H1 (cell line): ENCODE measurements around the gene SORCS3. TPM values are rescaled to one million over a fixed set of nuclear protein-coding genes. Genes with fewer than 3 reads are reported as not detected.

ENCODE experiments used
- CTCF ChIA-PET: fragments of 300-600 bp; sonication (Branson Sonifier 250); formaldehyde crosslinking; loops from one replicate; lab custom pipeline; 2021; ENCODE audit not compliant: partially characterized antibody; lab: Charles Lee
- POLR2A ChIA-PET: fragments of 300-600 bp; sonication (Branson Sonifier 250); formaldehyde crosslinking; loops from one replicate; lab custom pipeline; 2021; ENCODE audit warnings: inconsistent platforms; ENCODE audit not compliant: partially characterized antibody; lab: Charles Lee
- DNase-seq, 2 experiments: peaks; one replicate each; pipeline versions ENCODE4 v3.0.0 to v3.0.0-alpha.2; 2010 to 2022; ENCODE audit warnings: low spot score in 2 of 2, low read depth in 1 of 2, mixed read lengths in 1 of 2
- FAIRE-seq: peaks from 2 replicates; lab custom pipeline; 2011; peaks lifted over from hg19 to GRCh38; lab: Jason Lieb, UNC
- H2AFZ ChIP-seq: 2 replicates; pipeline ENCODE4 v1.8.1; 2012; ENCODE audit warnings: low read length, inconsistent platforms
- H2AK5ac ChIP-seq: 2 replicates; pipeline ENCODE4 v1.6.1; 2013; ENCODE audit warnings: low read depth, low read length
- H2BK120ac ChIP-seq: replicated peaks from 2 replicates; pipeline ENCODE3; 2013; ENCODE audit warnings: low read depth, low read length, inconsistent platforms
- H2BK12ac ChIP-seq: 2 replicates; pipeline ENCODE4 v1.6.1; 2013; ENCODE audit warnings: low read depth, low read length
- H2BK15ac ChIP-seq: 2 replicates; pipeline ENCODE4 v1.6.1; 2013; ENCODE audit warnings: low read length
- H2BK20ac ChIP-seq: 2 replicates; pipeline ENCODE4 v1.6.1; 2013; ENCODE audit warnings: low read length
- H2BK5ac ChIP-seq: 2 replicates; pipeline ENCODE4 v1.6.1; 2013; ENCODE audit warnings: low read depth, low read length
- H3K14ac ChIP-seq: 2 replicates; pipeline ENCODE4 v1.6.1; 2013; ENCODE audit warnings: inconsistent platforms; ENCODE audit not compliant: insufficient read length
- H3K18ac ChIP-seq: 2 replicates; pipeline ENCODE4 v1.6.1; 2013; ENCODE audit warnings: low read length; ENCODE audit errors: extremely low read depth
- H3K23ac ChIP-seq: 2 replicates; pipeline ENCODE4 v1.6.1; 2013; ENCODE audit warnings: inconsistent platforms; ENCODE audit not compliant: insufficient read length
- H3K23me2 ChIP-seq: 2 replicates; pipeline ENCODE4 v1.6.1; 2013; ENCODE audit warnings: low read depth, low read length
- H3K27ac ChIP-seq: 2 replicates; pipeline ENCODE4 v1.6.1; 2011; ENCODE audit warnings: low read depth, low read length, inconsistent platforms
- H3K27me3 ChIP-seq, 4 experiments: replicated peaks in 1 of 4; 1 replicate in 1 of 4; 2 replicates in 3 of 4; pipeline versions ENCODE4 v1.6.1 to v1.8.1; 2011 to 2013; ENCODE audit warnings: low read length in 3 of 4, mild to moderate bottlenecking in 3 of 4, inconsistent platforms in 2 of 4, mixed read lengths in 2 of 4, moderate library complexity in 1 of 4; ENCODE audit not compliant: control insufficient read depth in 3 of 4, insufficient read depth in 3 of 4; ENCODE audit errors: extremely low read depth in 1 of 4
- H3K36me3 ChIP-seq, 4 experiments: 2 replicates each; pipeline versions ENCODE4 v1.6.1 to v1.8.1; 2011 to 2013; ENCODE audit warnings: mild to moderate bottlenecking in 4 of 4, low read length in 3 of 4, moderate library complexity in 2 of 4, control low read depth in 1 of 4, inconsistent platforms in 1 of 4; ENCODE audit not compliant: insufficient read depth in 4 of 4, control insufficient read depth in 2 of 4
- H3K4ac ChIP-seq: replicated peaks from 2 replicates; pipeline ENCODE3; 2013; ENCODE audit warnings: low read length, low read depth, mixed read lengths, inconsistent platforms; ENCODE audit not compliant: insufficient read length
- H3K4me1 ChIP-seq, 4 experiments: replicated peaks in 1 of 4; 1 replicate in 1 of 4; 2 replicates in 3 of 4; pipeline versions ENCODE4 v1.6.1 to v1.8.1; 2011 to 2013; ENCODE audit warnings: low read length in 3 of 4, inconsistent platforms in 2 of 4, mixed read lengths in 1 of 4; ENCODE audit not compliant: insufficient read depth in 4 of 4, control insufficient read depth in 3 of 4
- H3K4me2 ChIP-seq, 2 experiments: 2 replicates each; pipeline versions ENCODE4 v1.6.1 to v1.8.1; 2011 to 2013; ENCODE audit warnings: low read depth in 2 of 2, low read length in 2 of 2, control low read depth in 1 of 2, inconsistent platforms in 1 of 2, mild to moderate bottlenecking in 1 of 2; ENCODE audit not compliant: insufficient read depth in 1 of 2
- H3K4me3 ChIP-seq, 4 experiments: fragments of 200-600, 300-600 bp in 1 of 4; sonication (generic), shearing (Covaris generic), sonication (Bioruptor Twin) in 1 of 4; 2 replicates each; pipeline versions ENCODE4 v1.5.1 to v1.8.1; 2011 to 2016; ENCODE audit warnings: low read length in 4 of 4, low read depth in 3 of 4, control low read depth in 2 of 4, inconsistent platforms in 2 of 4, mild to moderate bottlenecking in 2 of 4, mixed read lengths in 1 of 4, moderate library complexity in 1 of 4; ENCODE audit not compliant: insufficient read depth in 2 of 4; ENCODE audit errors: extremely low read depth in 1 of 4
- H3K56ac ChIP-seq: replicated peaks from 2 replicates; pipeline ENCODE3; 2013; ENCODE audit warnings: low read depth, mild to moderate bottlenecking, mixed read lengths, low read length, inconsistent platforms; ENCODE audit not compliant: insufficient read length
- H3K79me1 ChIP-seq: 2 replicates; pipeline ENCODE4 v1.6.1; 2013; ENCODE audit warnings: low read depth, low read length, control low read depth
- H3K79me2 ChIP-seq, 2 experiments: 2 replicates each; pipeline versions ENCODE4 v1.6.1 to v1.8.1; 2012 to 2013; ENCODE audit warnings: low read length in 2 of 2, mild to moderate bottlenecking in 2 of 2, inconsistent platforms in 1 of 2; ENCODE audit not compliant: insufficient read depth in 2 of 2, control insufficient read depth in 1 of 2
- H3K9ac ChIP-seq, 4 experiments: replicated peaks in 1 of 4; 1 replicate in 1 of 4; 2 replicates in 3 of 4; pipeline versions ENCODE4 v1.6.1 to v1.8.1; 2011 to 2013; ENCODE audit warnings: low read depth in 3 of 4, low read length in 3 of 4, control low read depth in 2 of 4, mild to moderate bottlenecking in 2 of 4, moderate library complexity in 2 of 4, inconsistent platforms in 1 of 4; ENCODE audit errors: extremely low read depth in 1 of 4
- H3K9me3 ChIP-seq, 2 experiments: 2 replicates each; pipeline versions ENCODE4 v1.6.1 to v1.8.1; 2012 to 2013; ENCODE audit warnings: mild to moderate bottlenecking in 2 of 2, moderate library complexity in 2 of 2, control low read depth in 1 of 2, inconsistent platforms in 1 of 2, low read depth in 1 of 2, low read length in 1 of 2, mixed read lengths in 1 of 2; ENCODE audit not compliant: insufficient read depth in 2 of 2
- H4K20me1 ChIP-seq, 2 experiments: replicated peaks in 1 of 2; 2 replicates each; pipeline versions ENCODE3 to v1.8.1; 2011 to 2013; ENCODE audit warnings: inconsistent platforms in 2 of 2, low read length in 2 of 2, mild to moderate bottlenecking in 1 of 2; ENCODE audit not compliant: insufficient read depth in 2 of 2, control insufficient read depth in 1 of 2
- H4K5ac ChIP-seq: 2 replicates; pipeline ENCODE4 v1.6.1; 2013; ENCODE audit warnings: low read length, low read depth, mixed read lengths, inconsistent platforms; ENCODE audit not compliant: insufficient read length
- H4K8ac ChIP-seq: 2 replicates; pipeline ENCODE4 v1.8.0; 2013; ENCODE audit warnings: mild to moderate bottlenecking, moderate library complexity, low read length, inconsistent platforms; ENCODE audit not compliant: insufficient read depth; ENCODE audit errors: extremely low read depth
- H4K91ac ChIP-seq: replicated peaks from 2 replicates; pipeline ENCODE3; 2013; ENCODE audit warnings: low read length, mixed read lengths, inconsistent platforms; ENCODE audit not compliant: insufficient read length
- BACH1 ChIP-seq: IDR thresholded peaks from 2 replicates; pipeline ENCODE4 v1.6.1; 2012; ENCODE audit warnings: low read length, improper control_type of control experiment
- BRCA1 ChIP-seq: IDR thresholded peaks from 2 replicates; pipeline ENCODE4 v1.6.1; 2012; ENCODE audit warnings: low read depth, low read length, improper control_type of control experiment
- CTCF ChIP-seq, 3 experiments: IDR thresholded peaks; 1 replicate in 2 of 3; 2 replicates in 1 of 3; pipeline versions ENCODE4 v1.5.1 to v1.6.1; 2011; ENCODE audit warnings: low read length in 3 of 3, mild to moderate bottlenecking in 3 of 3, inconsistent platforms in 2 of 3, low read depth in 1 of 3, moderate library complexity in 1 of 3; ENCODE audit not compliant: insufficient read depth in 1 of 3; ENCODE audit errors: control extremely low read depth in 1 of 3
- POLR2AphosphoS5 ChIP-seq: IDR thresholded peaks from 2 replicates; pipeline ENCODE4 v1.6.1; 2011; ENCODE audit warnings: low read depth, low read length
- RAD21 ChIP-seq, 2 experiments: IDR thresholded peaks in 1 of 2; conservative IDR thresholded peaks in 1 of 2; 2 replicates each; pipeline ENCODE4 v1.6.1; 2011; ENCODE audit warnings: low read depth in 2 of 2, low read length in 2 of 2, improper control_type of control experiment in 1 of 2, inconsistent platforms in 1 of 2, mild to moderate bottlenecking in 1 of 2, moderate library complexity in 1 of 2
- TAF7 ChIP-seq: optimal IDR thresholded peaks from 2 replicates; pipeline ENCODE3; 2011; ENCODE audit warnings: low read depth, mild to moderate bottlenecking, inconsistent platforms, low read length, moderate library complexity, borderline replicate concordance
- WGBS, 2 experiments: shearing (Covaris generic) in 1 of 2; methylation state at CpG; one replicate each; pipeline versions ENCODE4 v1.1.6 to v1.1.7; 2013 to 2015; ENCODE audit warnings: low lambda C conversion rate in 2 of 2, mixed read lengths in 2 of 2, inconsistent platforms in 1 of 2, low coverage in 1 of 2, missing lambda C conversion rate in 1 of 2; ENCODE audit not compliant: insufficient replicate concordance in 2 of 2, insufficient coverage in 1 of 2, insufficient read length in 1 of 2; ENCODE audit errors: extremely low coverage in 1 of 2, missing lambda C conversion rate in 1 of 2; 5-methylcytosine and 5-hydroxymethylcytosine counted together
- polyA plus RNA-seq, 7 experiments: library from polyadenylated mRNA; depleted of rRNA in 3 of 7; stranded (reverse) in 5 of 7; unstranded in 2 of 7; fragments of >200 nt in 5 of 7; fragments of 200-250 nt in 2 of 7; gene quantifications; 1 replicate in 5 of 7; 2 replicates in 1 of 7; 4 replicates in 1 of 7; pipeline versions ENCODE4 v1.2.1 to v1.2.3, GENCODE V29; 2011 to 2013; ENCODE audit warnings: missing spikeins in 2 of 7, mixed read lengths in 2 of 7
- total RNA-seq: library from RNA; stranded (reverse); fragmentation: NEBNext Ultra II Directional; extraction: Animal tissue kit (Norgen Biotek cat#: 25700); gene quantifications from 2 replicates; pipeline ENCODE4 v1.2.1, GENCODE V29; 2021

SORCS3 gene
- total and polyA plus RNA-seq, 2 of the 8 experiments (the other 6 are each of a cell fraction or from before 2014, with no cell fraction given) = 0.26 to 0.88 TPM

DNA sequence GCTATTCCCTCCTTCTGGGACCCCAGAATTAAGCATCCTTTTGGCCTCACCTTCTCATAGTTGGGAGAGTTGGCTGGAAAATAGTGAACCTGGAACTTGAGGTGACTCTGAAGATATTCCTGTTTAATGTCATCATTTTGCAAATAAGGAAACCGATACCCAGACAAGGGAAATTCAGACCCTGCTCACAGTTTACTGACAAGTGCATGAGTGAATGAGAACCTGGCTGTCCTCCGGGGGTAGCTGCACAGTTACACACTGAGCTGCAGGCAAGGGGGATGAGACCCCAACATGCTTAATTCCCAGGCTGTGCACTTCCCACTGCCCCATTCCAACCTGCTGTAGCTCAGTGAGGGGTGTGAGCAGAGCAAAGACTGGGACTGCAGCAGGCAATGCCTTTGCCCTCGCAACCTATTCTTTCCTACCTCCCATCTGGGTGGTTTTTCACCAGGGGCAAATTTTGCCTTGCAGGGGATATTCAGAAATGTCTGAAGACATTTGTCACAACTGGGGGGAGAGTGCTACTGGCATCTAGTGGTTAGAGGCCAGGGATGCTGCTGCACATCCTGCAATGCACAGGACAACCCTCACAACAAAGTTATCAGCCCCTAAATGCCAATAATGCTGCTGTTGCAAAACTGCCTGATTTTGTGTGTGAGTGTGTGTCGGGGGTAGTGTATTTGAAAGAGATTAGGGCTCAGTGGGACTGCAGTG lies 136.2 kb downstream of the SORCS3 start:
- 90% methylated on average over 4 of the region's 4 CpGs; no CpG with 5 or more reads in 1 of the 2 experiments for WGBS, 2 experiments
- H4K8ac ChIP-seq = no peak overlapping the region

More for the DNA sequence above, 136.2 kb downstream of the SORCS3 start:
- TF ChIP-seq BRCA1 (no peak), POLR2AphosphoS5 (no peak), RAD21 (IDR thresholded peaks at IDR 0.05 in 1 of 2, conservative IDR thresholded peaks at IDR 0.05 in 1 of 2; ENCODE audit: low read depth in 2 of 2, low read length in 2 of 2) (peak; percentile 71 to 75), CTCF (IDR thresholded peaks at IDR 0.05; ENCODE audit: control extremely low read depth in 1 of 3, insufficient read depth in 1 of 3, low read depth in 1 of 3, low read length in 3 of 3) (peak; percentile 53 to 65 (median 56)), BACH1 (no peak), TAF7 (no peak)
- TF ChIP-seq, all 59 proteins: peak for 2
- Histone ChIP-seq H3K4me3 (no peak overlapping the region), H3K4ac (no peak overlapping the region), H2BK20ac (no peak overlapping the region), H2AFZ (no peak overlapping the region), H2BK5ac (no peak overlapping the region), H2BK120ac (no peak overlapping the region), H3K27me3 (no peaks in the 10 kb centered on the region), H2BK12ac (no peak overlapping the region), H3K36me3 (no peaks in the 10 kb centered on the region), H3K56ac (no peak overlapping the region), H3K4me2 (no peak overlapping the region), H4K20me1 (no peaks in the 10 kb centered on the region), H4K91ac (no peak overlapping the region), H3K79me2 (no peaks in the 10 kb centered on the region), H3K23me2 (no peaks in the 10 kb centered on the region), H3K9ac (no peak overlapping the region), H3K79me1 (no peaks in the 10 kb centered on the region), H3K4me1 (peaks cover 0 to 3% (median under 1%) of the 10 kb centered on the region in 4 experiments; a peak in 2 of 7 replicates), H3K18ac (no peak overlapping the region), H3K27ac (no peak overlapping the region), H3K14ac (no peak overlapping the region), H3K9me3 (no peaks in the 10 kb centered on the region), H2BK15ac (no peak overlapping the region), H2AK5ac (no peak overlapping the region), H3K23ac (no peak overlapping the region), H4K5ac (no peak overlapping the region)
- DNase-seq = no peak
- POLR2A ChIA-PET = no interaction called here
- CTCF ChIA-PET = interaction anchor here (0.8 to 2.2 kb wide), 13 partner anchors 8 to 370 kb away, joined by 3 to 9 read pairs (median 4); no protein-coding TSS in a partner anchor
- no peak for FAIRE-seq
